Stimulated activated CD4-positive, alpha-beta T cell treated with anti-CD3 and anti-CD28 coated beads, Interleukin-4, amount 100 ng/mL, for 4 hours (primary cell): ENCODE results near the gene HOXB9.

Source experiments
- DNase-seq, 2 experiments: peaks; one replicate each; pipeline ENCODE4 v3.0.0-alpha.2; 2020

HOXB9 gene

DNA sequence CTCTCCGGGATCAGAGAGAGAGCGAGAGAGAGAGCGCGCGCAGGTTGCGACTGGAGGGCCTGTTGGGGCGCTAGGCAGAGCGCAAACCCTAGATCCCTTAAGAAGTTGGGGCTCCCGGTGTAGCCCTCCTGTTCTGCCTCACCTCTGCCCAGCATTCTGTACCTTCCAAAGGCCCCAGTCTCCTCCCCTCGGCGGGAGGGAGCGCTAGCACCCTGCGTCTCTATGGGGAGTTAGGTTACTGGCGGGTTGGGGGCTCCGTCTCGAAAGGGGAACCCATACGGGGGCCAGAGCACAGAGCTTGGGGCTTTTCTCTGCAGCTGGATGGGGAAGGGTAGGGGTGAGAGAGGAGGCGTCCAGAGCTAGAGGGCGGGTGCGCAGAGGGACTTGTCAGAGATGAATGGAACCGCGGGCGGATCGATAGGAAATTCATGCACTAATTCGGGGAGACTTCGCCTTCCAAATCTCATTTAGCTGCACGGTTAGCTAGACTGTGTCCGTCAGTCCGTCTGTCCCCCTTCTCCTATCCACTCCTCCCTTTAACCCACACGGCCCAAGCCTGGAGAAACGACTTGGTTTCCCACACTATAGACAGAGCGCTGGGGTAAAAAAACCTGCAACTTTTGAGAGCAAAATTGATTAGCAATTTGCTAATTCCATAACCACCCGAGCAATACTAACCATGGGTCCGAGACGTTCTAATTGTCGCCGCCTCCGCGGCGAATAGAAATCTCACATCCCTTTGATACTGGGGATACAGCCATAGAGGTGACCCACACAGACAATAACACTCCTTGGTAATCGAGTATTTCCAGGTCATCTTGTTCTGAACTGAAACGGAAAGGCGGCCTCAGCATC is 47.3 kb downstream of the HOXB9 start:
- no peak for DNase-seq

DNA sequence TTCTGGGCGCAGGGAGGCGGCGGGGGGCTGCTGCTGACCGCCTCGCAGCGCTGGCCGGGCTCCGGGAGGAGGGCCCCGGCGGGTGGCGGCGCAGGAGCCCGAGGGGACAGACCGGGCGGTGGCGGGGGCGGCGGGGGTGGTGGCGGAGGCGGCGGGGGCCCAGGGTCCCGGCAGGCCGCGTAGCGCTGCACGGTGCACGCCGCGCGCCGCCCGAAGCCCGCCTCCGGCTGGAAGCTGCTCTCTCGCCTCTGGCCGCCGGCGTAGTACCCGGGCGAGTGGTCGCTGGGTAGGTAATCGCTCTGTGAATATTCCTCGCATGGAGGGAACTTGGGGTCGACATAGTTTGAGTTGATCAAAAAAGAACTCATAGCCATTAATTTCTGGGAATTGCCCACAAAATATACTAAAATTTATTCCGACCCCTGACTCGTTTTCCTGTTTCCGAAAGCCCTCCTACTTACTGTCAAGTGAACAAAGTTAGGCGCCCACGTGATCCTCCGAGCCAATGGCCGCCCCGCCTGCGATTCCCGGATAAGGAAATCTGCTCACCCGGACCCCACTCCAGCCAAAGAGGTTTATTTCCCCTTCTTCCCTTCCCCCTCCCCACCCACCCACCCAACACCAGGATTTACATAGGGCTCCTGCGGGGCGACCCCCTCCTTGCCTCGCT is 48.1 kb downstream of the HOXB9 start, which contains the start of gene HOXB4:
HOXB4 (minus strand) TSS at position 405 of the 670 bp plus-strand sequence; CDS start at position 374, 31 bp downstream.
- DNase-seq = peak; percentile 53 to 57

DNA sequence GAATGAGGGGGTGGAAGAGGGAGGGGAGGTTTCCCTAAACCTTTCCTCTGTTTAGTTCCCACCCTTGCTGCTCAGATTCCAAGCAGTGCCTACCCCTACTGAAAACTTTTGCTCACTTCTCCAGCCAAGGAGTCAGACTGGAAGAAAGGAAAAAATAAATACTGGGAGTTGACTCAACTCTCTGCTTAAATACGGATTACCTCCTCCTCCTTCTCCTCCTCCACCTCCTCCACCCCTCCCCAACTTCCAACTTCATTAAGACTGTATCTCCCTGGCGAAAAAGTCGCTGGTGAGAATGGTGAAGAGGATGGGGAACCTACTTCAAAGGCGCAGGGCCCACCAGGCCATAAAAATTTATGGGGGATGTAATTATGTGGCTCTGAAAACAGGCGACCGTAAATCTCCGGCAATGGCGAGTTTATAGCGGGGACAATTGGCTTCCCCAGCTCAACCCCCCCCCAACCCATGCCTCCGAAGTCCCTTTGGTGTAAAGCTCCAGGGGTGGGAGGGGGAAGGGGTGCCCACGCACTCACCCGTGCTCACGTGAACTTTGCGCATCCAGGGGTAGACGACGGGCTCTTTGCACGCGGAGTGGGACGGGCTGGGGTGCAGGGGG is 48.7 kb downstream of the HOXB9 start:
- peak in 1 of 2 experiments; percentile 34 for DNase-seq

DNA sequence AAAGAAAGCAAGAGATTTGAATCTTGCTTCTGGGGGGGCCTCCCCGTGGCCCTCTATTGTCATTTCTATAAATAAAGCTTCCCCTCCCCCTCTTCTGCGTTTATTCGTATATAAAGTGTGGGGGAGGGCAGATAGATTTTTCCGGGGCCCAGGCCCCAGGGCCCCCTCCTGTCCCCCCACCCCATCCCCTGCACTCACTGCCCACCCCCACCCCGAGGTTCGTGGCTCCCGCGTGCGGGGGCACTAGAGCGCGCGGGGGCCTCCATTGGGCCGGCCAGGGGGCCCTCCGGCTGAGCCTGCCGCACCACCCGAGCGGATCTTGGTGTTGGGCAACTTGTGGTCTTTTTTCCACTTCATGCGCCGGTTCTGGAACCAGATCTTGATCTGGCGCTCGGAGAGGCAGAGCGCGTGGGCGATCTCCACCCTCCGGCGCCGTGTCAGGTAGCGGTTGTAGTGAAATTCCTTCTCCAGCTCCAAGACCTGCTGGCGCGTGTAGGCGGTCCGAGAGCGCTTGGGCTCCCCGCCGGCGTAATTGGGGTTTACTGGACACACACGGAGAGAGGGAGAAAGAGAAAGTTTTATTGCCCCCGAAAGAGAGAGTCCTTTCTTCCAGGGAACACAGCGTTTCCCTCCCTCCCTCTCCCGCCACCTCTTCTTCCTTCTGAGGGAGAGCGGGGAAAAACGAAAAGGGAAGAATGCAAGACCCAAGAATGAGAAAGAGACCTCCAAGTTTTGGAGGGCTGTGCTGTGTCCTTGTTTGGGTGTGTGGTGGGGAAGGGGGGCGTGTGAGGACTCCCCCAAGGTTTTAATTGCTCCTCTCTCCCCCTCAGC is 49.5 kb downstream of the HOXB9 start:
- DNase-seq = no peak

DNA sequence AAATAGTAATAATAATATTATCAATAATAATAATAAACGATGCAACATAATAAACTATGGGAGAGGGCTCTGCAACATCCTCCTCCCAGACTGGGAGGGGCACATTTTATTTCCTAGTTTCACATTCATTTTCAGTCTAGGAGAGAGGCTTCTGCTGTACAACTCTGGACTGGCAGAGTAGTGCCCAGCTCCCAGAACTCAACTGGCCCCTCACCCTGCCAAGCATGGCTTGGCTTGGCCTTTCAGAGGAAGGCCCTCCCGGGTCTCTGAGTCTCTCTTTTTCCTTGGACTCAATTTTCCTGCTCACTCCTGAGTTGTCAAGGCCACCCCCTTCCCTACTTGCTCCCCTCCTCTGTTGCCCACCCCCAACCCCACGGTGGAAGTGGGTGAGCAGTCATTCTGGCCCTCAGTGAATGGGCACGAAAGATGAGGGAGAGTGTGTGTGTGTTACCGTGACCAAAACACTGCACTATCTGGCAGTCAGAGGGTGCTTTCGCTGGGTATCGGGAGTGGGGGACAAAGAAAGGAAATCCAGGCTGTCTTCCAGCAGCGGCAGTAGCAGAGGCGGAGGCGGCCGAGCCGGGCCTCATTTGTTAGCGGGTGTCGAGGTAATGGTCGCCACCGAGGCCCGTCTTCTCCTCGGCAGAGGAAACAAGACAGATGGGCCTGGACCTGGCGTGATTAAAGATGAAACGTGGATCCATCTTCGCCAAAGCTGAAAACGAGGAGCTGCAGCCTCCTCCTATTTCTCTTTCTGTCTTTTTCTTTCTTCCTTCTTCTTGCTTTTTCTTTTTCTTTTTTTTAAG is 50.3 kb downstream of the HOXB9 start:
- no peak for DNase-seq

DNA sequence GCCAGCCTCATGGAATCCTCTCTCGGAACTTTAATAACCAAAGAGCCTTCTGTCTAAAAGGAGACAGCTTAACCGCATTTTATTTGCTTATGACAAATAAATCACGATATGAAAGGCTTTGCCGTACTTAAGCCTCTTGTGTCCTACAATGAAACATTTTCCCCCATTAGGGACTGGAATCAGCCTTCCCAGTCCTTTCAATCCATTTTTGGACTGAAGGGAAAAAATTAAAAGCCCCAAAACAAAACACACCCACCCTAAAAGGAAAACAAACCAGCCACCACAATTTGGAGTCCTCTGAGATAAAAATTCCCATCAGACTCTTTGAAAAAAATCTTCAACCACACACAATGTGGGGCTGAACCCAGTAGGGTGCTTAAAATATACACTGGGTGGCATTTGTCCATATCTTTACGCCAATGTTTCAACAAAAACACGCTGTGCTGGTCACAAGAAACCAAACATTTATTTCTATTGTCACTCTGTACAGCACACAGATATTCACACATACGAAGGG is 51.0 kb downstream of the HOXB9 start:
- DNase-seq = no peak

DNA sequence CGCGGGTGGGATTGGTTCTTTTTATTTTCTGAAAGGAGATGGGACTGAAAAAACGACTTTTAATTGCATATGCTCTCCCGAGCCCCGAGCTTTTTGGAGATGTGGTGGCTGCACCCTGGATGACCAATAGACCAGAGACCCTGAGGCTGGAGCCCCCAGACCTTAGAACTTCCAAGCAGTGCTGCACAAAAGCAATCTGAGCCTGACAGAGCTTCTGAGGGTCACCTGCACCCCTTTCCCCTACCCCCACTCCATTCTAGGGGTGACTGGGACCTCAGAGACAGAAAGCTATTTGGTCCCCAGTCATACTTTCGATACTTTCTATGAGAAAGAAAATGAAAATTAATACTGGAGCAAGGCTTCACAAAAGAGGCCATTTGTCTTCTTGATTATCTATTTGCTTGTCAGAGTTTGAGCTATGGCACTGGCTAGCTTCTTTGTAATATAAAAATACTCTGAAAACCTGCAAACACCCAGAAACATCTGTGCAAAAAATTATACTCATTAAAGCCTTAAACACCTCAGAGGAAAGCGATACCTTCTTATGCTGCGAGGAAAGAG is 51.6 kb downstream of the HOXB9 start:
- DNase-seq = no peak

DNA sequence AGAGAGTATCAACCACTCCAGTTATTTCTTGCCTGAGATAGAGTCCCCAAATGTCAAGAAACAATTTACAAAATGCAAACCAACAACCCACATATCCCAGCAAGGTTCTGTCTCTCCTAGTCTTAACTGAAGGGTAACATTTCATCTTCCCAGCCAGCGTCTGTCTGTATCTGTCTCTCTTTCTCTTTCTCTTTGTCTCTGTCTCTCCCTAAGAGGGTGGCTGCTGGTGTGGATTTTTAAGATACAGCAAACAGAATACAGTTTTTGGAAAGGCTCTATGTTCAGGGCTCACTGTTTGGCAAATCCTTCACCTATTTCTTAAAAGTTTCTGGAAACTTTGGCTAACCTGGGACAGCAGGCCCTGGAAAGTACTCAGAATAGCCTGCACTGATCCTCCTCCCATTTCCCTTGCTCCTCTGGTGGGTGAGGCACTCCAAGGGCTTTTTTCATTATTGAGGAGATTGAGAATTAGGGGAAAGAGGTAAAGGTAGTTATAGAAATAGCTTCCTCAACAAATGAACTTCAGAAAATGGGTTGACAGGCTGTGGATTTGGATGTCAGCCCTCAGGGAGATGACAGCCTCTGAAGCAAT is 54.2 kb downstream of the HOXB9 start:
- DNase-seq = no peak
